GM20431 (cell line): Measurements from ENCODE around the gene SYTL2.

Experiments
- in situ Hi-C: fragments of 300-500 bp; cut with MseI, MboI; formaldehyde crosslinking; loops from one replicate; pipeline ENCODE4 v1.15.0; 2020; ENCODE audit warnings: low sequenced_read_pairs; ENCODE audit not compliant: unreplicated experiment

Gene SYTL2

GRCh38 chr11:85828640-85828978, 17.7 kb upstream of the SYTL2 start:
- in situ Hi-C loops, result no loop called here

- in situ Hi-C loops, result no loop called here
Observed at GRCh38 chr11:85827748-85828639, 17.1 kb upstream of the SYTL2 start.

GRCh38 chr11:85826116-85826855, 15.3 kb upstream of the SYTL2 start:
- in situ Hi-C loops, result no loop called here

- in situ Hi-C loops, result no loop called here
Observed at GRCh38 chr11:85825616-85826015, 14.7 kb upstream of the SYTL2 start.

- in situ Hi-C loops, result no loop called here
Observed at GRCh38 chr11:85823816-85824215, 12.9 kb upstream of the SYTL2 start.

- in situ Hi-C loops, result no loop called here
Observed at GRCh38 chr11:85822814-85823213, 11.9 kb upstream of the SYTL2 start.

- in situ Hi-C loops, result no loop called here
Observed at GRCh38 chr11:85821636-85822035, 10.7 kb upstream of the SYTL2 start.

GRCh38 chr11:85819441-85819840, 8.5 kb upstream of the SYTL2 start:
- in situ Hi-C loops, result no loop called here

GRCh38 chr11:85815186-85815931, 4.4 kb upstream of the SYTL2 start:
- in situ Hi-C loops, result no loop called here

GRCh38 chr11:85813721-85814120, 2.8 kb upstream of the SYTL2 start:
- in situ Hi-C loops, result no loop called here

GRCh38 chr11:85811624-85812023, 683 bp upstream of the SYTL2 start:
- in situ Hi-C loops, result no loop called here

- in situ Hi-C loops, result no loop called here
Observed at GRCh38 chr11:85810521-85810870, 445 bp downstream of the SYTL2 start.

- in situ Hi-C loops, result no loop called here
Observed at GRCh38 chr11:85809863-85810262, 1.1 kb downstream of the SYTL2 start.

GRCh38 chr11:85809191-85809590, 1.8 kb downstream of the SYTL2 start:
- in situ Hi-C loops, result no loop called here

GRCh38 chr11:85806876-85807275, 4.1 kb downstream of the SYTL2 start:
- in situ Hi-C loops, result no loop called here

GRCh38 chr11:85806016-85806415, 4.9 kb downstream of the SYTL2 start:
- in situ Hi-C loops, result no loop called here

GRCh38 chr11:85805387-85805786, 5.6 kb downstream of the SYTL2 start:
- in situ Hi-C loops, result no loop called here

- in situ Hi-C loops, result no loop called here
Observed at GRCh38 chr11:85803920-85804319, 7.0 kb downstream of the SYTL2 start.

GRCh38 chr11:85803303-85803702, 7.6 kb downstream of the SYTL2 start:
- in situ Hi-C loops, result no loop called here

- in situ Hi-C loops, result no loop called here
Observed at GRCh38 chr11:85801527-85801926, 9.4 kb downstream of the SYTL2 start.
